LNCAP (cell line): ENCODE data around the gene PBRM1.

Experiments used
- CTCF ChIP-seq: fragments of 450-650 bp; IDR thresholded peaks from 2 replicates; pipeline ENCODE4 v1.5.1; 2017; ENCODE audit warnings: mild to moderate bottlenecking

PBRM1 gene

GRCh38 chr3:52495777-52496602, 189.7 kb downstream of the PBRM1 start:
- TF ChIP-seq CTCF, result no peak
